ENCODE measurements around the gene REXO5.

REXO5 gene

GRCh38 chr16:20851601-20852000 is 45.3 kb downstream of the REXO5 start:
- no peak for TF ChIP-seq CTCF (IDR thresholded peaks at IDR 0.05)
- H3K4me1 ChIP-seq (ENCODE audit: control insufficient read depth in 1 of 2, insufficient read depth in 1 of 2, low read depth in 1 of 2, low read length in 1 of 2): peaks cover 8 to 15% of the 10 kb centered on the region in 2 experiments
- H3K27me3 ChIP-seq: no peaks in the 10 kb centered on the region
- H3K4me3 ChIP-seq (ENCODE audit: low read depth in 1 of 2, low read length in 1 of 2): no peak overlapping the region
- no peaks in the 10 kb centered on the region for H3K9me3 ChIP-seq
- peak overlapping the region; percentile 16 for H3K27ac ChIP-seq
- H3K36me3 ChIP-seq: peaks cover 8% of the 10 kb centered on the region

GRCh38 chr16:20853143-20853542 is 46.8 kb downstream of the REXO5 start:
- Histone ChIP-seq H3K27me3 (no peaks in the 10 kb centered on the region), H3K27ac (no peak overlapping the region), H3K9me3 (no peaks in the 10 kb centered on the region), H3K4me1 (ENCODE audit: control insufficient read depth in 1 of 2, insufficient read depth in 1 of 2, low read depth in 1 of 2, low read length in 1 of 2) (peaks cover 8 to 15% of the 10 kb centered on the region in 2 experiments), H3K4me3 (ENCODE audit: low read depth in 1 of 2, low read length in 1 of 2) (no peak overlapping the region), H3K36me3 (peaks cover 8% of the 10 kb centered on the region)
- TF ChIP-seq CTCF (IDR thresholded peaks at IDR 0.05): no peak

- no peak overlapping the region for H3K27ac ChIP-seq
- no peaks in the 10 kb centered on the region for H3K27me3 ChIP-seq
- no peak for TF ChIP-seq CTCF (IDR thresholded peaks at IDR 0.05)
- no peaks in the 10 kb centered on the region for H3K9me3 ChIP-seq
- H3K4me1 ChIP-seq (ENCODE audit: control insufficient read depth in 1 of 2, insufficient read depth in 1 of 2, low read depth in 1 of 2, low read length in 1 of 2): peaks cover 8 to 15% of the 10 kb centered on the region in 2 experiments
- peaks cover 8% of the 10 kb centered on the region for H3K36me3 ChIP-seq
- H3K4me3 ChIP-seq (ENCODE audit: low read depth in 1 of 2, low read length in 1 of 2): no peak overlapping the region
Measured at GRCh38 chr16:20853981-20854620, 47.8 kb downstream of the REXO5 start.

GRCh38 chr16:20854963-20855362 is 48.6 kb downstream of the REXO5 start:
- no peak overlapping the region for H3K27ac ChIP-seq
- peaks cover 0 to 7% of the 10 kb centered on the region in 2 experiments for H3K4me1 ChIP-seq (ENCODE audit: control insufficient read depth in 1 of 2, insufficient read depth in 1 of 2, low read depth in 1 of 2, low read length in 1 of 2)
- H3K9me3 ChIP-seq: no peaks in the 10 kb centered on the region
- no peaks in the 10 kb centered on the region for H3K27me3 ChIP-seq
- TF ChIP-seq CTCF (IDR thresholded peaks at IDR 0.05): no peak
- H3K4me3 ChIP-seq (ENCODE audit: low read depth in 1 of 2, low read length in 1 of 2): no peak overlapping the region
- peaks cover 13% of the 10 kb centered on the region for H3K36me3 ChIP-seq

- Histone ChIP-seq H3K4me3 (ENCODE audit: low read depth in 1 of 2, low read length in 1 of 2) (no peak overlapping the region), H3K9me3 (no peaks in the 10 kb centered on the region), H3K27me3 (no peaks in the 10 kb centered on the region), H3K4me1 (ENCODE audit: control insufficient read depth in 1 of 2, insufficient read depth in 1 of 2, low read depth in 1 of 2, low read length in 1 of 2) (no peaks in the 10 kb centered on the region), H3K27ac (no peak overlapping the region), H3K36me3 (peaks cover 32% of the 10 kb centered on the region)
- no peak for TF ChIP-seq CTCF (IDR thresholded peaks at IDR 0.05)
Measured at GRCh38 chr16:20857281-20857680, 51.0 kb downstream of the REXO5 start.

Data from neutrophil (primary cell).